NCI-H2227 (cell line): ENCODE data around the gene NCKAP5L.
A peak's percentile ranks its signal among the peaks of the same experiment; 100 is the strongest.
"Not testable (repeated sequence)": the region's sequence is repeated elsewhere in the genome, so short reads cannot be mapped to it uniquely, and the experiment has no call there.

ENCODE experiments used
- DNase-seq: peaks from one replicate; lab custom pipeline; 2025; ENCODE audit not compliant: unreplicated experiment; lab: John Stamatoyannopoulos, UW

NCKAP5L gene

DNA sequence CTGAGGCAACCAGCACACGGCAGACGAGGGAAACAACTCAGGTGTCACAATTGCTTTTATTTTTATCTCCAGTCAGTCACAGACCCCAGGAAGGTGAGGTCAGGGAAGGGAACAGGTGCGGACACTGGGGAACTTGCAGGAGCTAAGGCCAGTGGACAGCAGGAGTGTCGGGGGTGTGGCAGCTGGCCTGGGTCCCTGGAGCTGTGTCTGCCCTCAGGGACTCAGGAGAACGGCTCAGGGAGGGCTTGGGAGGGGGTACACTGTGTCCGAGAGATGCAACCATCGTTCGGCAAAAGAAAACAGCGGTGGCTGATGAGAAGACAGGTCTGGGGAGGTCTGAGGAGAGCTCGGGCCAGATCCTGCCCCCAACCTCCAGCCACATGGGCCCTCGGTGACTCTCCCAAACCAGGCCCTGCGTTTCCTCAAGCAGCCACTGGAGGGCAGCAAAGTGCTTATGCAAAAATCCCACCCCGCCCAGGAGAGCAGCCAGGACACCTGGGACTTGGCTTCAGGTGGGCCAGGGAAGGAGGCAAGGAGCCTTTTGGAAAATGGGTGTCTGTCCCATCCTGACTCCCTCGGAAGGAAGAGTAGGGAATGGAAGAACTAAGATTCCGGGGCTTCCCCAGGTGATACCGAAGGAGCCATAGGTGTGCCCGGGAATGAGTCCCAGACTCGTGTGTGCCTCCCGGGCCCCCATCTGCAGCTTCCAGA, 38.8 kb upstream of the NCKAP5L start:
- peak; percentile 70 for DNase-seq

DNA sequence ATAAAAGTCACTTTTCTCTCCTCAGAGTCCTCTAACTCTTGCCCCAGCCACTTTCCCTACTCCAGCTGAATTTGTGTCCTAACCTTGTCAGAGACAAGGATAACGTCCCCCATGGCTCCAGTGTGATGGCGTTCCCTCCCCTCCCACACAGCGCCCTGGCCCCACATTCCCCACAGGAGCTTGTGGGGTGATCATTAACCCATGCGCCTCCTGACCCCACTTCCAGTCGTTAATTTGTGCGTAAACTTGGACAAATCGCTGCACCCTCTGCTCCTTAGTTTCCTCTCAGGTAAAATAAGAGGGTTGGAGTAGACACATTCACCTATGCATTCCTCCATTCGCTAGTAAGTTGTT, 37.5 kb upstream of the NCKAP5L start:
- no peak for DNase-seq

DNA sequence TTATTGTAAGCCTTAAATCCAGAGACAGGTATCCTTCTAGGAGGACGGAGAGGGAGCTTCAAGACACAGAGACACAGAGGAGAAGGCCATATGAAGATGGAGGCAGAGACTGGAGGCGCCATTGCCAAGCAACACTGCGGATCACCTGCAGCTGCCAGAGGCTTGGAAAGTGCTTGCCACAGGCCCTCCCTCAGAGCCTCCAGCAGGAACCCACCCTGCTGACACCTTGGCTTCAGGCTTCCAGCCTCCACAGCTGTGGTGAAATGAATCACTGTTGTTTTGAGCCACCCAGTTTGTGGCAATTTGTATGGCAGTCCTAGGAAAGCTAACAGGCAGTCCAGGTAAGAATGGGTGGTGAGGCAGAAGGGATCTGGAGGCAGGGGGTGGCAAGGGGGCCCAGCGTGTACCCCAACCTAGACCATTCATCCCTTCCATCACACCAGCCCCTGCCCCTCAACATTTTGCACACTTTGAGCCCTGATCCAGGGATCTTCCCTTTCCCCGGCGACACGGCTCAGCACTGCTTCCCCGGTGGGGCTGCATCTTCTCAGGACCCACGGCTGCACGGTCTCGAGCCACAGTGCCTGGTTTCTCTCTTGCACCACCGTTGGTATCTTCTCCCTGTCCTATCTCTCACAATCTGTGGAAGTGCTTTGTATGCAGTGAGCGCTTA, 37.0 kb upstream of the NCKAP5L start:
- no peak for DNase-seq

DNA sequence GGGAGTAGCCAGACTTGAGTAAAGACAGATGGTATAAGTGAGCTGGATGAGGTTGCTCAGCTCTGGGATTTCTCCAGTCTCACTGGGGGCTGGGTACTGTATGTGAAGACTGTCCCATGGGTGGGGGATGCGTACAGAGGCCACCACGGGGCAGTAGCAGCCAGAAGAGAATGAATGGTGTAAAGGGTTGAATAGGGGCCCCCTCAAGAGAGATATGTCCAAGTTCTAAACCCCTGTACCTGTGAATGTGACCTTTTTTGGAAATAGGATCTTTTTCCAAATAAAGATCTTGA, 36.5 kb upstream of the NCKAP5L start:
- DNase-seq: no peak

DNA sequence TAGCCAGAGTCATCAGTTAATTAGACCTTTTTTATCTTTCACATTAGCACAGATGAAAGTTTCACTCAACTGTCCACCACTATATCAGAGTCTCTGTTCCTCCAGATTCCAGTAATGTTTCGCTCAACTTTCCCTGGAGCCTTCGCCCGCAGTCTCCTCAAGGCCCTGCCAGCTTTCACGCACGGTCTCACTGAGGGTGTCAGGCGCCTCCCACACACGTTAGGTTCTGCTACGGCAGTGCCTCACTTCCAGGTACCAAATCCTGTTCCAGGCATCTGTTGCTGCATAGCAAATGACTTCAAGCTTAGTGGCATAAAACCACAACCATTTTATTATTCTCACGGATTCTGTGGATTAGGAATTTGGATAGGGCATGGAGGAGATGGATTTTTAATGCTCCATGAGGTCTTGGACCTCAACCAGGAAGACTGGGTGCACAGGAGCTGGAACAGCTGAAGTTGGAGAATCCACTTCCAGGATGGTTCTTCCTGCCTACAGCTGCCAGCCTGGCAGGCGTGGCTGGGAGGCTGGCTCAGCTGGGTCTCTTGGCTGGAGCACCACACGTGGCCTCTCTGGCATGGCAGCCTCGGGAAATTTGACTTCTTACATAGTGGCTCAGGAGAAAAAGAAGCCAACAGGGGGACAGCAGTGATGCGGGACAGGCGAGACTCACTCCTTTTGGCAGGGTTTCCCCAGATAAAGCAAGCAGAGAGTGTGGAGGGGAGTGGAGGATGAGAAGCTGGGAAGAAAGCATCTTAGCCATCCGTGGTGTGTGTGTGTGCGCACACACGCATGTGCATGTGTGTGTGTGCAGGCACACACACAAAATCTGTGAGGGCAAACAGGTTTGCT, 36.0 kb upstream of the NCKAP5L start:
- no peak for DNase-seq

DNA sequence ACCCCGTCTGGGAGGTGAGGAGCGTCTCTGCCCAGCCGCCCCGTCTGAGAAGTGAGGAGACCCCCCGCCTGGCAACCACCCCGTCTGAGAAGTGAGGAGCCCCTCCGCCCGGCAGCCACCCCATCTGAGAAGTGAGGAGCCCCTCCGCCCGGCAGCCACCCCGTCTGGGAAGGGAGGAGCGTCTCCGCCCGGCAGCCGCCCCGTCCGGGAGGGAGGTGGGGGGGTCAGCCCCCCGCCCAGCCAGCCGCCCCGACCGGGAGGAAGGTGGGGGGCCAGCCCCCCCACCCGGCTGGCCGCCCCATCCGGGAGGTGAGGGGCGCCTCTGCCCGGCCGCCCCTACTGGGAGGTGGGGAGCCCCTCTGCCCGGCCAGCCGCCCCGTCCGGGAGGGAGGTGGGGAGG, 32.7 kb upstream of the NCKAP5L start:
- not testable (repeated sequence) for DNase-seq

DNA sequence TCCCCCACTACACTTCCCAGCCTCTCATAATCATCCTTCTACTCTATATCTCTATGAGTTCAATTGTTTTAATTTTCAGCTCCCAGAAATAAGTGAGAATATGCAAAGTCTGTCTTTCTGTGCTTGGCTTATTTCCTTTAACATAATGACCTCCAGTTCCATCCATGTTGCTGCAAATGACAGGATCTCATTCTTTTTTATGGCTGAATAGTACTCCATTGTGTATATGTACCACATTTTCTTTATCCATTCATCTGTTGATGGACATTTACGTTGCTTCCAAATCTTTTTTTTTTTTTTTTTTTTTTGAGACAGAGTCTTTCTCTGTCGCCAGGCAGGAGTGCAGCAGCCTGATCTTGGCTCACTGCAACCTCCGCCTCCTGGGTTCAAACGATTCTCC, 27.7 kb upstream of the NCKAP5L start:
- DNase-seq: not testable (repeated sequence)

DNA sequence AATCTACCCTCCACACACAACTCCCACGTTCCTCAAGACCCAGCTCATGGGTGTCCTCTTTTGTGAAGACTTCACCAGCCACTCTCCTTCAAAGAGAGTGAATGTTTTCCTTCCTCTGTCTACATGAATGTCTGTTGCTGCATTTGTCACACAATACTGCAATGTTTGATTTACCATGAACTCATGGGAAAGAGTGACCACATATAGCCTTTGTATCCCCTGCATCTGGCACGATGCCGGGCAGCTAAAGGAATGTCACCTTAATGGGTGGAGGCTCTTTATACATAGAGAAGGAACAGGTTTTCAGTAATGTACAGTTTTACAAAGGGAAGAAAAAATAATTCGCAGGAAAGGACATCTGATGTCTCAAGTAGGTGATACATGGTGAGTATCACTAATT, 26.8 kb upstream of the NCKAP5L start:
- no peak for DNase-seq

DNA sequence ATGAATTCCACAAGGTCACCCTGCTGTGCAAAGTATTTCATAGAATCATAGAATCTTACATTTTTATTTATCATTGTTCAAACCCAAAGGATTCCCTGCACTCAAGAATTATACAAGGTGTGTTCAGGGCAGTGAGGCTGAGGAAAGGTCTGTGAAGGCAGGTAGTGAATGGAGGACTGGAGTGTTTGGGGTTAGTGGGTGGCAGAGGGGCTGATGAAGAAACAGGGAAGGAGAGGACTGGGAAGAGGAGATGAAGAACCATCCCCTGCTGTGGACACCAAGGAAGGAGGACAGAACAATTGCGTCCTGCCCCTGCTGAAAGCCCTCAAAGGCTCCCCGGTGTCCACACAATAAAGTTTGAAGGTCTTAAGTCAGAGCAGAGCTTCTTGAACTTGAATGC, 25.5 kb upstream of the NCKAP5L start:
- DNase-seq: no peak

DNA sequence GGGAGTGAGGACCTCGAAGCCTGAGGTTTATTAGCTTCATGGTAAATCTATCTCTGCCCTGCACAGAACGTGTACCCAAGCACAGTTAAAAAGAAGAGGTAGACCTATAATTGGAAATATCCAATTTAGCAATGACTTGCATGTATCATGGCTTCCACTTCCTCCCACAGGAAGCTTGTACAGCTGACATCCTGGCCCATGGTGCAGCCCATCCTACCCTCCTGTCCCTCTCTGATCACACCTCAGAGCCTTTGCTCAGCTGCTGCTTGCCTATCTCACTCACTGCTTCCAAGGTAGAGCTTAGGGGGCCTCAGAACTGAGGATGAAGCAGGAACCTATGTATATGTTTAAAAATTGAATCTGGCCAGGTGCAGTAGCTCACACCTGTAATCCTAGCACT, 18.9 kb upstream of the NCKAP5L start:
- DNase-seq: no peak

DNA sequence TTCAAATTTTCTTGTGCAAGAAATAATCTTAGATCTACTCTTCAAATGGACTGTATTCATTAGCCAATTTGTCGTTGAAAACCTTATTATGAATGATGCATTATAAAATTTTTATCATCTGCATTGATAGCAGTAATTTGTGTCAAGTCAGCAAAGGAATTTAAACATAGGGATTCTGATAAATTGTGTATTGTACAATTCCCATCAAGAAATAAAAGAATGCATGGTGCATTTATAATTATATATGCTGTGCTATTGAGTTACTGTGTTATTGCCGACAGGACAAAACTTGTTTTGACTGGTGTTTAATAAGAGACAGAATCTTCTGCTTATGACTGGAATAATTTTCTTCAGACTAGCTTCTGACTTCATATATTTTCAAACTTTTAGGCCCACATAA, 17.8 kb upstream of the NCKAP5L start:
- no peak for DNase-seq

DNA sequence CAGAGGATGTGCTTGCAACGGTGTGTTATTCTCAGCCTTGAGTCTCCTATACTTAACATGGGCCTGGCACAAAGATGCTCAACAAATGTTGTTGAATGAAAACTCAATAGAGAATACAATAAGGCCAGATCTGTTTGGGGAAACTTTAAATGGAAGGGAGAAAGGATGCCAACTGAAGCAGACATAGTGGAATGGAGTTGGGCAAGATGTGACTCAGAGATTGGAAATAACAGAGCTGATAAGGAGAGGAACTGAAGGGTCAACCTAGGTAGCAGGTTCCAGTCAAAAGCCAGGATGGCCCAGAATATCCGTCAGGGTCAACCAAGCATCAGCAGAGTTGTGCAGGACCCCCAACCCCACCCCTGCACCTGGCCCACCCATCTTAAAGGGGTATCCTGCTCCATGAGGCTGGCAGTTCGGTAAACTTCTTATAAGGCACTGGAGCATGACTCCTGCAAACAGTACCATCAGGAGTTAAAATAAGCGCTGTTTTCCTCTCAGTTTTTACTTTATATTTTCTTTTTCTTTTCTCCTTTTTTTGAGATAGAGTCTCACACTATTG, 15.7 kb upstream of the NCKAP5L start:
- no peak for DNase-seq

DNA sequence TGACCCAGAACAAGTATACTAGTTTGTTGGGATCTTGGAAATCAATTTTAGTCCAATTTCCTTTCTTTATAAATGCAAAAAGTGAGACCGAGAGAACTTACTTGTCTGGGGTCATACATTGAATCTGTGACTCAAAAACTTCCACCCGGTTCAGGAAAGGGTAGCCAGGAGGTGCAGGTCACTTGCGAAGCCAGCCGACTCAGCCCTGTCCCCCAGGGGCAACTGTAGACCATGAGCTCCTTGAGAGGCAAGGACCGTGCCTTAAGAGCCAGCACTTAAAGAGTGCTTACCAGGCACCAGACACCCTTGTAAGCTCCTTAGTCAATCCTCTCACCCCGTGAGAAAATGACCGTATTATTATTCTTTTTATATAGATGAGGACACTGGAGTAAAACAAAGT, 15.2 kb upstream of the NCKAP5L start:
- DNase-seq: no peak

DNA sequence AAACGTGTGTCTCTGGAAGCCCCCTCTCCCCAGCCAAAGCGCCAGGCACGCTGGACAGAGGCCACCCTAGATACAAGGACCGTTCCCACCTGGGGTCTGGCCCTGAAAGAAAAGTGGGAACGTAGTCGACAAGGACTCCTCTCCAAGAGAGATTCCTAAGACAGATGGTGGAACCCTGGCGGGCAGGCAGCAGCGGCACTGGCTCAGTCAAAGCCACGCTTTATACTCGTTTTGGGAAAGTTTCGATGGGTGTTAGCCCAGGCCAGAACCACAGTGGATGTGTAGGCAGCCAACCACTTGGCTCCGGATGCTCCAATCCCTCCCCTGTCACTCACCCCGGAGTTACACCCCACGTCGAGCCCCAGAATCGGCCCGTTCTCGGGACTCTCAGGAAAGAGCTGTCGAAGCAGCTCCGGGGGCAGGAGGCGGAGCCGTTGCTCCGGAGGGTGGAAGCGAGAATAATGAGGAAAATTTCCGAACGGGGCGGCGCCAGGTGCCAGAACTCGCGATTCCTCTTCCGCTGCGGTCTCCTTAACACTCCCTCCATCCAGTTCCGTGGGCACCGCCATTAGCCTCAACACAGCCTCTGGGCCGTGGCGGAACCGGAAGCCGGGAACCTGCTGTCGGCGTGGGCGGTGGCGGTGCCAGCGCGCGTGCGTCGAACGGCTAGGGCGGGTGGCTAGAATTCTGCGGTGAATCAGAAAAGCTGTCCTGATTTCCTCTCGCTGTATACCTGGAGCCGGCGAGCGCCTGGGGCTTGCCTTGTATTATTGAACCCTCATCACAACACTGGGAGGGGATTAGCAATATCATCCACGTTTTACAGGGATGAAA, 14.5 kb upstream of the NCKAP5L start, which contains the start of gene BCDIN3D:
BCDIN3D (minus strand) TSS at position 588 of the 834 bp plus-strand sequence; CDS start at position 569, 19 bp downstream.
- peak; percentile 92 for DNase-seq

DNA sequence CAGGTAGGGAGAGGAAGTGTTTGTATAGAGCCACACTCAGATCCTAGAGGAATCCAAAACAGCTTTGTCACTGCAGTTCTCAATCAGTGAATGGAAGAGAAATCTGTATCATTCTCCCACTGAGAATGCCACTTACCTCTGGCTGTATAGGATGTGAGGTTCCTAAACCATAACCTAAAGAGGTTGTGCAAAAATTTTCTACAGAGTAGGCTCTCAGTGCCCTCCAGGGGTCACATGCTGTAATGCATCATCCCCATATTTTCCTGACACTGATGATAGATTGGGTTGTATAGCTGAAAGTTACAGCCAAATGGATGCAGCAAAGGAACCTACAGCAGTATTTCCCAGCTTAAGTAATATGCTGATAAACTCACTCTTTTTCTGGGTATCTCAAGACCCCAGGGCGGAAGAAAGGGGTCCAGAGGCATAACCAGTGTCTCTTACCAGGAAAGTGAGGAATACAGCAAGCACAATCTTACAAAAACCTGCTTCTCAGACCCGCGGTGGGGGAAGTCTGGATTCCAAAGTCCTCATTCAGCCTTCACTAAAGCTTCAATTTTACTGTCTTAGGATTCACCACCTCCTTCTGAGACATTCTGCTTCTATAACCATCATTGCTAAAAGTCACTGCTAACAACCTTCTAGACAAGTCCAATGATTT, 10.9 kb upstream of the NCKAP5L start:
- peak; percentile 63 for DNase-seq

DNA sequence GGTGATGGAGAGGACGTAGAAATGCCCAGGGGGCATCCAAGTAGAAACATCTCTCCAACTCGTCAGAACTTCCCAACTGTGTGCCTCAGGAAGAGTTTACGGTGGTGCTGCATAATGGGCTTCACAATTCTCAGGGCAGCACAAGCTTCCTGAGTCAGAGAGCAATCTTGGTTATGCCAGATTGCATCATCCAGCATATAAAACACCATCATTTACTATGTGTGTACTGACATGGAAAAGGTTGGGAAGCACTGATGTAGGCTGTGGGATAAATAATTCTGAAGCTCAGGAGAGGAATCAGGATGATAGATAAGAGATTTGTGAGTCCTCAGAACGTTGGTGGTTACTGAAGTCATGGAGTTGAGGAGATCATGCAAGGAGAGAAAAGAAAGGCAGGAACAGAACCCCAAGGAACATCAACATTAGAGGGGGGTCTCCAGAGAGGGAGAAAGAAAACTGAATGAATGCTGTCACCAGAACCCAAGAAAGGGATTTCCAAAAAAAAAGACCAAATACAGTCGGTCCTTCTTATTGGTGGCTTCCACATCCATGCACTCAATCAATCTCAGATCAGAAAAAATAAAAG, 4.7 kb upstream of the NCKAP5L start:
- no peak for DNase-seq

DNA sequence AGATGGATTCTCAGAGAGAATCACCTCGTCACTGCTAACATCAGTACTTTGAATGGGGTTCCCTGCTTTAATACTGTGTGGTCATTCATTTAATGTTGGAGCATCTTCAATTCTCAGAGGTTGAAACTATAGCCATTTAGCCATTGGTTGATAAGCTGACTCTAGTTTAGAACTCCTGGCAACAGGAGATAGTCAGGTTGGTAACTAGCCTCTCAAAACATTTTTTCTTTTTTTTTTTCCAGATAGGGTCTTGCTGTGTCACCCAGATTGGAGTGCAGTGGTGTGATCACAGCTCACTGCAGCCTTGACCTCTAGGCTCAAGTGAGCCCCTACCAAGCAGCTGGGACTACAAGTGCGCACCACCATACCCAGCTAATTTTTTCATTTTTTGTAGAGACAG, 3.5 kb upstream of the NCKAP5L start:
- DNase-seq: no peak

DNA sequence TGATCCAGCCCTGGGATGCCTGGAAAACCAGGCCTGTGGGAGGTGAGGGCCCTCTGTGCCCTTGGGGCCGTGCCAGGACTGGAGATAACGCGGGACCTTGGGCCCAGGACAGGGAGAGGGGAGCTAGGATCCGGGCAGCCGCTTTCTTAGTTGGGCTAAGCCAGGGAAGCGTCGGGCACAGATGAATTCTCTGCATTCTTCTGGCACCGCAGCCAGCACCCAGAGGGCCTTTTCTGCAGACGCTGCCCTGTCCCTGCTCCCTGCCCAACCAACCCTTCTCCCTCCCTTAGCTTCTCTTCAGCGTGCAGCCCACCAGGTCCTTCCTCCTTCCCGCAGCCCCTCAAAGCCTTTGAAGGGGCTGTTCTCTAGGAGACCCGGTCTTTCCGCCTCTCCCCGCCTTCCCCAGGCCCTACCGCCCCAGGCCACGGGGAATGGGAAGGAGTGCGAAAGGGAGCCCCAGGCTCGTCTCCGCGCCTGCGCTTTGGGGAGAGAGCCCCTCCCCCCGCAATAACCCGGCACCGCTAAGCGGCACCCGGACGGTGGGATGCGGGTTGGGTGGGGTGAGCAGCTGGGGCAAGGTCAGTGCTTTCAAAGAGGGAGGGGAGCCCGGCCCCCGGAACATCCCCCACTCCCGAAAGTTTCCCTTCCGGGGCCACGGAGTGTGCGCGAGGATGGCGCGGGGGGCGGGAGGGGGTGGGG, 663 bp downstream of the NCKAP5L start:
- peak; percentile 76 for DNase-seq

DNA sequence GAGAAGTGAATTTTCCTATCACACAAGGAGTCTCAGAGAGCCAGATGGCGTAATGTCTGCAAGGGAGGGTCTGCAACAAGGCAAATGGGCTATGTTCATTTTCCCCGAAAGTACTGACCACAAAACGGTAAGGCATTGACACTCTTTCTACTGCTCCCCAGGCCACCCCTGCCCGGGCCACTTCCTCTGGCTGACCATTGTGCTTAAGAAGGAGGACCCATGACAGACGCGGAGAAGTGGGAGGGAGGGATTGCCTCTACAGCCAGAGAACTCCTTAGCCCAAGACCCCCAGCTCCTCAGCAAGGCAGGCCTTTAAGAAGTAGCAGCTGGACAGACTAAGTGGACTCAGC, 1.2 kb downstream of the NCKAP5L start:
- DNase-seq: no peak
